Smooth muscle cell (in vitro differentiated cells): ENCODE data around the gene GRWD1. TPM values are rescaled to one million over a fixed set of nuclear protein-coding genes. Genes with fewer than 3 reads are reported as not detected.
A peak's percentile ranks its signal among the peaks of the same experiment; 100 is the strongest.

Experiments
- DNase-seq: peaks from one replicate; lab custom pipeline; 2025; ENCODE audit not compliant: unreplicated experiment; lab: John Stamatoyannopoulos, UW
- H2AFZ ChIP-seq: fragments of 200-600 bp; sonication (generic); 2 replicates; pipeline ENCODE4 v1.6.0; 2016; ENCODE audit warnings: antibody characterized with exemption, low read depth, mild to moderate bottlenecking
- H3F3A ChIP-seq: fragments of 200-600 bp; sonication (generic); 2 replicates; pipeline ENCODE4 v1.6.0; 2017; ENCODE audit warnings: antibody characterized with exemption, low read depth
- H3K27ac ChIP-seq: fragments of 200-600 bp; sonication (generic); 2 replicates; pipeline ENCODE4 v1.5.1; 2016; ENCODE audit warnings: low read depth, mild to moderate bottlenecking
- H3K27me3 ChIP-seq: fragments of 200-600 bp; sonication (generic); 2 replicates; pipeline ENCODE4 v1.6.1; 2016; ENCODE audit warnings: low read depth, mild to moderate bottlenecking
- H3K36me3 ChIP-seq: fragments of 200-600 bp; sonication (generic); 2 replicates; pipeline ENCODE4 v1.5.1; 2016; ENCODE audit warnings: low read depth
- H3K4me1 ChIP-seq: fragments of 200-600 bp; sonication (generic); 2 replicates; pipeline ENCODE4 v1.5.1; 2016; ENCODE audit warnings: low read depth
- H3K4me2 ChIP-seq: fragments of 200-600 bp; sonication (generic); 2 replicates; pipeline ENCODE4 v1.6.0; 2016; ENCODE audit warnings: mild to moderate bottlenecking
- H3K4me3 ChIP-seq: fragments of 200-600 bp; sonication (generic); 2 replicates; pipeline ENCODE4 v1.5.1; 2016; ENCODE audit warnings: mild to moderate bottlenecking
- H3K79me2 ChIP-seq: fragments of 200-600 bp; sonication (generic); 2 replicates; pipeline ENCODE4 v1.6.0; 2016; ENCODE audit warnings: low read depth, mild to moderate bottlenecking
- H3K9ac ChIP-seq: fragments of 200-600 bp; sonication (generic); 2 replicates; pipeline ENCODE4 v1.6.0; 2016; ENCODE audit warnings: low read depth
- H3K9me3 ChIP-seq: fragments of 200-600 bp; sonication (generic); replicated peaks from 2 replicates; pipeline ENCODE4 v1.5.1; 2016; ENCODE audit warnings: low read depth
- H4K20me1 ChIP-seq: fragments of 200-600 bp; sonication (generic); 2 replicates; pipeline ENCODE4 v1.6.0; 2016; ENCODE audit warnings: low read depth
- WGBS: methylation state at CpG from one replicate; pipeline ENCODE4 v1.1.7; 2016; ENCODE audit warnings: low lambda C conversion rate; 5-methylcytosine and 5-hydroxymethylcytosine counted together
- polyA plus RNA-seq: library from polyadenylated mRNA; unstranded; fragments of >200 nt; fragmentation: Nextera tagmentation; extraction: Ambion mirVana; gene quantifications from 2 replicates; pipeline ENCODE4 v1.2.1, GENCODE V29; 2016
- total RNA-seq: library from RNA; depleted of rRNA; stranded (reverse); fragments of >200 nt; gene quantifications from 2 replicates; pipeline ENCODE4 v1.2.3, GENCODE V29; 2014
- TF ChIP-seq, protein P1 (sequence below): fragments of 200-600 bp; sonication (generic); IDR thresholded peaks from 2 replicates; pipeline ENCODE4 v1.5.1; 2017; ENCODE audit warnings: borderline replicate concordance, mild to moderate bottlenecking, antibody characterized with exemption; ENCODE audit not compliant: insufficient read depth, poor library complexity, severe bottlenecking

GRWD1 gene
- total and polyA plus RNA-seq, 2 experiments from 2014 or later = 22.1 to 23.6 TPM

GRCh38 chr19:48499316-48500090 lies 53.7 kb downstream of the GRWD1 start:
- Histone ChIP-seq H3F3A (peaks cover 6% of the 10 kb centered on the region), H3K27me3 (no peaks in the 10 kb centered on the region), H3K27ac (no peak overlapping the region), H3K4me2 (no peak overlapping the region), H4K20me1 (no peaks in the 10 kb centered on the region), H3K4me1 (peaks cover 4% of the 10 kb centered on the region), H3K4me3 (no peak overlapping the region), H3K79me2 (no peaks in the 10 kb centered on the region), H3K9ac (no peak overlapping the region), H2AFZ (no peak overlapping the region), H3K9me3 (no peaks in the 10 kb centered on the region), H3K36me3 (no peaks in the 10 kb centered on the region)
- 100% methylated on average over 2 of the region's 44 CpGs for WGBS
- TF ChIP-seq, protein P1, sequence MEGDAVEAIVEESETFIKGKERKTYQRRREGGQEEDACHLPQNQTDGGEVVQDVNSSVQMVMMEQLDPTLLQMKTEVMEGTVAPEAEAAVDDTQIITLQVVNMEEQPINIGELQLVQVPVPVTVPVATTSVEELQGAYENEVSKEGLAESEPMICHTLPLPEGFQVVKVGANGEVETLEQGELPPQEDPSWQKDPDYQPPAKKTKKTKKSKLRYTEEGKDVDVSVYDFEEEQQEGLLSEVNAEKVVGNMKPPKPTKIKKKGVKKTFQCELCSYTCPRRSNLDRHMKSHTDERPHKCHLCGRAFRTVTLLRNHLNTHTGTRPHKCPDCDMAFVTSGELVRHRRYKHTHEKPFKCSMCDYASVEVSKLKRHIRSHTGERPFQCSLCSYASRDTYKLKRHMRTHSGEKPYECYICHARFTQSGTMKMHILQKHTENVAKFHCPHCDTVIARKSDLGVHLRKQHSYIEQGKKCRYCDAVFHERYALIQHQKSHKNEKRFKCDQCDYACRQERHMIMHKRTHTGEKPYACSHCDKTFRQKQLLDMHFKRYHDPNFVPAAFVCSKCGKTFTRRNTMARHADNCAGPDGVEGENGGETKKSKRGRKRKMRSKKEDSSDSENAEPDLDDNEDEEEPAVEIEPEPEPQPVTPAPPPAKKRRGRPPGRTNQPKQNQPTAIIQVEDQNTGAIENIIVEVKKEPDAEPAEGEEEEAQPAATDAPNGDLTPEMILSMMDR = no peak
- no peak for DNase-seq

DNA sequence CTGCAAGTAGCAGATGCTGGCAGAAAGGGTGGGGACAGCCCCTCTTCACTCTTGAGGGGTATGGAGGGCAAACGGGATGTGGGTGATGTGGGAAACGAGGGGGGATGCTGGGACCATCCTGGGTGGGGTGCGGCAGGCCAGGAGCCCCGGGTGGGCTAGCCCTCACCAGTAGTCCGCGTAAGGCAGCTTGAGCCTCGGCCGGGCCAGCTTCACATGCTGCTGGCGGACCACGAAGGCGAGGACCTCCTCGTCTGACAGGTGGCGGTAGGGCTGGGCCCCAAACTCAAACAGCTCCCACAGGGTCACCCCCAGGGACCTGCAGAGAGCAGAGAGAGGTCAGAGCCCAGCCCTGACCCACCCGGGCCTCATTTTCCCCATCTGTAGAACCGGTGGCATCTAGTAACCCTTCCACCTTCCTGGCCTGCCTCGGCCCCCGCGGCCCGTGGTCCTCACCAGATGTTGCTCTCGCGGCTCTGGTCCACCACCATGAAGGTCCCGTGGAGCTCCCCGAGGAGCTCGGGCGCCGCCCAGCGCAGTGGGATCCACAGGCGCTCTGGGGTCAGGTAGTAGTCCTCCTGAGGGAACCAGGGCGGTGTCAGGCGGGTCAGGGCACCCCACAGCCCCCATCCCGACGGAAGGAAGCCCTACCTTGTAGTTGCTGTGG lies 55.2 kb downstream of the GRWD1 start:
- H3K4me3 ChIP-seq = peak overlapping the region; percentile 41

DNA sequence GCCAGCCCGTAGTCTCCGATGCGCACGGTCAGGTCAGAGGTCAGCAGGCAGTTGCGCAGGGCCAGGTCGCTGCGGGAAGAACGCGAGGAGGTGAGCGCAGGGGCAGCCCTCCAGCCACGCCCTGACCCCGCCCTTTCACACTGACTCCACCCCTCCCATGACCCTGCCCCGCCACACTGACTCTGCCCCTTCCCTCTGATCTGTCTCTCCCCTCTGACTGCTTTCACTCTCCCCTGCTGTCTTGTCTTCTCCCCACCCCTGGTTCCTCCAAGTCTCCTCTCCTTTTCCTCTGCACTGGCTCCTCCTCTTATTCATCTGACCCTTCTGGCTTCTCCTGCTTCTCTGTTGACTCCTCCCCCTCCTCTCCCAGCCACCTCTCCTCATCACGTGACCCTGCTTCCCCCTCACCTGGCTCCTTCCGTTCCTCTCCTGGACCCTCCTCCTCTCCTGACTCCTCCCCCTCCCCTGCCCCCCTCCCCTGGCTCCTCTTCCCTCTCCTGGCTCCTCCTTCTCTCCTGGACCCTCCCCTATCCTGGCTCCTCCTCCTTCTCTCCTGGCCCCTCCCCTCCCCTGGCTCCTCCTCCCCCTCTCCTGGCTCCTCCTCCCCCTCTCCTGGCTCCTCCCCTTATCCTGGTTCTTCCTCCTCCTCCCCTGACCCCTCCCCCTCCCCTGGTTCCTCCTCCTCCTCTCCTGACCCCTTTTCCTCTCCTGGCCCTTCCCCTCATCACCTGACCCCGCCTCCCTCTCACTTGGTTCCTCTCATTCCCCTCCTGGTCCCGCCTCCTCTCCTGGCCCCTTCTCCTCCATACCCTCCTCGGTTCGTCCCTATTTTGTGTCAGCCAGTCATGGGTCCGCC lies 55.9 kb downstream of the GRWD1 start:
- H3K36me3 ChIP-seq = no peaks in the 10 kb centered on the region
- no peak for DNase-seq
- H4K20me1 ChIP-seq = no peaks in the 10 kb centered on the region
- no peaks in the 10 kb centered on the region for H3K79me2 ChIP-seq
- H2AFZ ChIP-seq = no peak overlapping the region
- peak overlapping the region; percentile 68 for H3K4me2 ChIP-seq
- no peak overlapping the region for H3K9ac ChIP-seq
- H3K9me3 ChIP-seq = no peaks in the 10 kb centered on the region
- TF ChIP-seq, protein P1 = no peak
- peak overlapping the region; percentile 41 for H3K4me3 ChIP-seq
- H3K27me3 ChIP-seq = no peaks in the 10 kb centered on the region
- H3F3A ChIP-seq = no peaks in the 10 kb centered on the region
- WGBS = 3% methylated on average over 6 of the region's 20 CpGs
- H3K27ac ChIP-seq = no peak overlapping the region
- peaks cover 4% of the 10 kb centered on the region for H3K4me1 ChIP-seq

More for the DNA sequence above, 55.2 kb downstream of the GRWD1 start:
- 48% methylated on average over 31 of the region's 32 CpGs for WGBS
- no peak overlapping the region for H3K27ac ChIP-seq
- no peaks in the 10 kb centered on the region for H4K20me1 ChIP-seq
- H3F3A ChIP-seq = no peaks in the 10 kb centered on the region
- TF ChIP-seq, protein P1 = no peak
- no peaks in the 10 kb centered on the region for H3K36me3 ChIP-seq
- peak overlapping the region; percentile 68 for H3K4me2 ChIP-seq
- no peaks in the 10 kb centered on the region for H3K27me3 ChIP-seq
- DNase-seq = no peak
- H3K4me1 ChIP-seq = peaks cover 4% of the 10 kb centered on the region
- H3K9me3 ChIP-seq = no peaks in the 10 kb centered on the region
- no peak overlapping the region for H3K9ac ChIP-seq
- H3K79me2 ChIP-seq = no peaks in the 10 kb centered on the region
- no peak overlapping the region for H2AFZ ChIP-seq
